Stomach smooth muscle (tissue), 2 donors: ENCODE results near the gene EIF3L.

Experiments
- H3K27ac ChIP-seq: one replicate; pipeline ENCODE4 v1.7.0; 2013; ENCODE audit warnings: mild to moderate bottlenecking, low read length, inconsistent platforms
- H3K27me3 ChIP-seq, 2 donors: one replicate each; pipeline ENCODE4 v1.7.0; 2013; ENCODE audit warnings: low read length in 2 of 2; ENCODE audit not compliant: insufficient read depth in 2 of 2, control insufficient read depth in 1 of 2
- H3K36me3 ChIP-seq, 2 donors: one replicate each; pipeline ENCODE4 v1.7.0; 2013; ENCODE audit warnings: low read length in 2 of 2; ENCODE audit not compliant: control insufficient read depth in 2 of 2, insufficient read depth in 2 of 2
- H3K4me1 ChIP-seq: one replicate; pipeline ENCODE4 v1.7.0; 2013; ENCODE audit warnings: low read length; ENCODE audit not compliant: control insufficient read depth, insufficient read depth
- H3K4me3 ChIP-seq, 2 donors: one replicate each; pipeline ENCODE4 v1.7.0; 2013; ENCODE audit warnings: low read length in 2 of 2
- H3K9ac ChIP-seq, 2 donors: one replicate each; pipeline ENCODE4 v1.7.0; 2013; ENCODE audit warnings: low read length in 2 of 2, mild to moderate bottlenecking in 1 of 2
- H3K9me3 ChIP-seq, 2 donors: one replicate each; pipeline ENCODE4 v1.7.0; 2013; ENCODE audit warnings: low read length in 2 of 2; ENCODE audit not compliant: control insufficient read depth in 2 of 2
- donor health status: healthy.
- donor health status: Pancreatic carcinoma.

EIF3L gene

DNA sequence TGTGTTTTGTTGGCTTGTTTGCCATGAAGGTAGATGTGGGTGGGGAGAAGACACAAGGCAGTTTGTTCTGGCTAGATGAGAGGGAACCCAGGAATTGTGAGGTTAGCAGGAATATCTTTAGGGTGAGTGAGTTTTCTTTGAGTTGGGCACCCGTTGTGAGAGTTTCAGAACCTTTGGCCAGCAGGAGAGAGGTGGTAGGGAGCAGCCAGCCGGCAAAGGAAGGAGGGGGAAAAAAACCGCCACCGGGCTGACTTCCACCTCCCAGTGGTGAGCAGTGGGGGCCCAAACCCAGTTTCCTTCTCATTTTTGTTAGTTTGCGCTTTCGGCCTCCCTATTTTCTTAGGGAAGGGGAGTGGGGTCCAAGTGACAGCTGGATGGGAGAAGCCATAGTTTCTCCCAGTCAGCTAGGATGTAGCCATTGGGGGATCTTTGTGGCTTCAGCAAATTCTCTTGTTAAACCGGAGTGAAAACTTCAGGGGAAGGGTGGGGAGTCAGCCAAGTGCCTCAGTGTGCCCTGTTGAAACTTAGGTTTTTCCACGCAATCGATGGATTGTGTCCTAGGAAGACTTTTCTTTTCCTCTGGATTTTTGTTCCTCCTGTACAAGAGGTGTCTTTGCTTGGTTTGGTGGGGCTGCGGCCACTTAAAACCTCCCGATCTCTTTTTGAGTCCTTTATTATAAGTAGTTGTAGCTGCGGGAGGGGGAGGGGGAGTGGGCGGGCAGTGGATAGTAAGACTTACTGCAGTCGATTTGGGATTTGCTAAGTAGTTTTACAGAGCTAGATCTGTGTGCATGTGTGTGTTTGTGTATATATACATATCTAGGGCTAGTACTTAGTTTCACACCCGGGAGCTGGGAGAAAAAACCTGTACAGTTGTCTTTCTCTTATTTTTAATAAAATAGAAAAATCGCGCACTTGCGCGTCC is 42.5 kb upstream of the EIF3L start:
- Histone ChIP-seq H3K4me3 (peak overlapping the region; percentile 82 to 85), H3K4me1 (peaks cover 50% of the 10 kb centered on the region), H3K9me3 (no peaks in the 10 kb centered on the region), H3K27ac (peak overlapping the region; percentile 90), H3K9ac (peak overlapping the region; percentile 58 to 91), H3K36me3 (no peaks in the 10 kb centered on the region), H3K27me3 (no peaks in the 10 kb centered on the region)

DNA sequence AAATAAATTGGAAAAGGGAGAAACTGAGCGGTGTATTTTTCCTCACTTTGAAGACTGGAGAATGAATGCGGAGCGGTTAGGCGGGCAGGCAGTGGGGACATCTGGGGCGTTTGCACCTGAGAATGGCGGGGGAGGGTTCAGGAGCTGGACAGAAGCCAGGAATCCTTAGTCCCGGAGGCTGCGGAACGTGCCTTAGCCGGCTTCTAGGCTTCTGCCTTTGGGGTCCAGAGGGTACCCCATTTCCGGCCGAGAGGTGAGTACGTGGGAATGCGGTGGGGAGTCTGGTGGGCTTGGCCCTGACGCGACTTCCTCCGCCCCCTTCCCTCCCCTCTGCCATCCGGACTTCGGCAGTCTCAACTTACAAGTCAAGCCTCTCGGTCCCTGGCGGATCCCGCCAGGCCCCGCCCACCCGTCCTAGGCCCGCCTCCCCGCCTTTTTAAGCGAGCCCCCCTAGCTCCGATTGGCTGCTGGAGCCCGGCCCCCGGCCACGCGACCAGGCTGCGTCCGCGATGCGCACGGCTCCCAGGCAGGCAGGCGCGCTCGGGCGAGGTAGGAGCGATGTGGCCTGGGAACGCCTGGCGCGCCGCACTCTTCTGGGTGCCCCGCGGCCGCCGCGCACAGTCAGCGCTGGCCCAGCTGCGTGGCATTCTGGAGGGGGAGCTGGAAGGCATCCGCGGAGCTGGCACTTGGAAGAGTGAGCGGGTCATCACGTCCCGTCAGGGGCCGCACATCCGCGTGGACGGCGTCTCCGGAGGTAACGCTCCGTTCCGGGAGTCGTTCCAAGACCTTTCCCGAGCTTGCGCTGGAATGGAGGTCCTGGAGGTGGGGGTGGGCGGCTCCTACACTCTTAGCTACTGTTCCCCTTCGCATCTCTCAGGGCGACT is 41.6 kb upstream of the EIF3L start, which contains the start of gene GCAT:
Gene GCAT, plus strand, starts transcription at position 525 of the 884 bp plus-strand sequence. Its CDS starts 34 bp downstream, at position 559.
- peak within 1 kb of the TSS; percentile 90 for H3K27ac ChIP-seq
- H3K9me3 ChIP-seq = no peaks in the 10 kb centered on the region
- H3K27me3 ChIP-seq = no peaks in the 10 kb centered on the region
- no peaks in the 10 kb centered on the region for H3K36me3 ChIP-seq
- peaks cover 43% of the 10 kb centered on the region for H3K4me1 ChIP-seq
- peak within 1 kb of the TSS; percentile 69 to 91 for H3K9ac ChIP-seq
- peak within 1 kb of the TSS; percentile 82 to 85 for H3K4me3 ChIP-seq

DNA sequence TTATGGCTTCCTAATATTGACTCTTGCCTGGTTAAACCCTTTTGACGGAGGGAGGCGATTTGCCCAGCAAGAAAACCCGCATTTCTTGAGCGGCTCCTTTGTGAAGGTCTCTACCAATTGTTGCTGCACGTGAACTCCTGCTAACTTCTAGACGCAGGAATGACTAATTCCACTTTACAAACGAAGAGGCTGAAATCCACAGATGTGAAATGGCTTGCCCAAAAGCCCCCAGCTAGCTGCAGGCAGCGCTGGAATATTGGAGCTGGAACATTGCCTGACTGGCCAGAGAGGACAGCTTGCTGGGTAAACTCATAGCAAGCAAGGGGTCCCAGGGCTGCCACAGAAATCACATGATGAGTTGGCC is 40.9 kb upstream of the EIF3L start:
- H3K4me3 ChIP-seq = peak overlapping the region; percentile 61 to 82
- H3K27me3 ChIP-seq = no peaks in the 10 kb centered on the region
- peaks cover 41% of the 10 kb centered on the region for H3K4me1 ChIP-seq
- H3K9me3 ChIP-seq = no peaks in the 10 kb centered on the region
- H3K27ac ChIP-seq = peak overlapping the region; percentile 49
- H3K9ac ChIP-seq = peak overlapping the region; percentile 59 to 69
- H3K36me3 ChIP-seq = no peaks in the 10 kb centered on the region

DNA sequence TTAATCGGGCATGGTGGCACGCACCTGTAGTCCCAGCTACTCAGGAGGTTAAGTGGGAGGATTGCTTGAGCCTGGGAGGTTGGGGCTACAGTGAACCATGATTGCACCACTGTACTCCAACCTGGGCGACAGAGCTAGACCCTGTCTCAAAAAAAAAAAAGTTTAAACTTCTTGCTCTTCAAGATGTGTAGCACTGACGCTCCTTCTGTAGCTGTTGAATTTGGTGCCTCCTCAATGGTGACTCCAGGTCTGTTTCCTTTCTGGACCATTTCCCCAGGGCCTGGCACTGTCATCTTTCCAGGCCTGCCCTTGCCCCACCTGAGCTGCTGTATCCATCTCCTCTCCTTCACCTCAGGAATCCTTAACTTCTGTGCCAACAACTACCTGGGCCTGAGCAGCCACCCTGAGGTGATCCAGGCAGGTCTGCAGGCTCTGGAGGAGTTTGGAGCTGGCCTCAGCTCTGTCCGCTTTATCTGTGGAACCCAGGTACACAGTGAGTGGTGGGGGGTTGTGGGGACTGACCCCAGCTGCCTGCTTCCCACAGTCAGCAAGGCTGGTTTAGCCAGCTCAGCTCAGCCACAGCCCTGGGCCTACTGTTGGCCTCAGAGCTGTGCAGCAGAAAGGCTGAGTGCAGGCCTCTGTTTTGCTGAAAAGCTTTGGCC is 39.4 kb upstream of the EIF3L start:
- H3K27me3 ChIP-seq = no peaks in the 10 kb centered on the region
- peaks cover 32% of the 10 kb centered on the region for H3K4me1 ChIP-seq
- H3K36me3 ChIP-seq = peaks cover under 1 to 4% of the 10 kb centered on the region in 2 donors
- H3K9me3 ChIP-seq = no peaks in the 10 kb centered on the region
- H3K9ac ChIP-seq = no peak overlapping the region
- no peak overlapping the region for H3K4me3 ChIP-seq
- H3K27ac ChIP-seq = no peak overlapping the region

DNA sequence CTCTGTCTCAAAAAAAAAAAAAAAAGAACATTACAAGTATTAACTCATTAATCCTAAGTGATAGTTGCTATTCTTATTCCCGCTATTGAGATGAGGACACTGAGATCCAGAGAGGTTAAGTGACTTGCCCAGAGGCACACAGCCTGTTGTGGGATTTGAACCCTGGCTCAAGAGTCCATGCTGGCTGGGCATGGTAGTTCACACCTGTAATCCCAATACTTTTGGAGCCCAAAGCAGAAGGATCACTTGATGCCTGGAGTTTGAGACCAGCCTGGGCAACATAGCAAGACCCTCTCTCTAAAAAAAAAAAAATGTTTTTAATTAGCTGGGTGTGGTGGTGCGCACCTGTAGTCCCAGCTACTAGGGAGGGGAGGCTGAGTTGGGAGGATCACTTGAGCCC is 37.4 kb upstream of the EIF3L start:
- H3K27me3 ChIP-seq = no peaks in the 10 kb centered on the region
- no peak overlapping the region for H3K9ac ChIP-seq
- peaks cover 14% of the 10 kb centered on the region for H3K4me1 ChIP-seq
- H3K36me3 ChIP-seq = peaks cover 2 to 8% of the 10 kb centered on the region in 2 donors
- H3K27ac ChIP-seq = no peak overlapping the region
- H3K9me3 ChIP-seq = no peaks in the 10 kb centered on the region
- H3K4me3 ChIP-seq = no peak overlapping the region

DNA sequence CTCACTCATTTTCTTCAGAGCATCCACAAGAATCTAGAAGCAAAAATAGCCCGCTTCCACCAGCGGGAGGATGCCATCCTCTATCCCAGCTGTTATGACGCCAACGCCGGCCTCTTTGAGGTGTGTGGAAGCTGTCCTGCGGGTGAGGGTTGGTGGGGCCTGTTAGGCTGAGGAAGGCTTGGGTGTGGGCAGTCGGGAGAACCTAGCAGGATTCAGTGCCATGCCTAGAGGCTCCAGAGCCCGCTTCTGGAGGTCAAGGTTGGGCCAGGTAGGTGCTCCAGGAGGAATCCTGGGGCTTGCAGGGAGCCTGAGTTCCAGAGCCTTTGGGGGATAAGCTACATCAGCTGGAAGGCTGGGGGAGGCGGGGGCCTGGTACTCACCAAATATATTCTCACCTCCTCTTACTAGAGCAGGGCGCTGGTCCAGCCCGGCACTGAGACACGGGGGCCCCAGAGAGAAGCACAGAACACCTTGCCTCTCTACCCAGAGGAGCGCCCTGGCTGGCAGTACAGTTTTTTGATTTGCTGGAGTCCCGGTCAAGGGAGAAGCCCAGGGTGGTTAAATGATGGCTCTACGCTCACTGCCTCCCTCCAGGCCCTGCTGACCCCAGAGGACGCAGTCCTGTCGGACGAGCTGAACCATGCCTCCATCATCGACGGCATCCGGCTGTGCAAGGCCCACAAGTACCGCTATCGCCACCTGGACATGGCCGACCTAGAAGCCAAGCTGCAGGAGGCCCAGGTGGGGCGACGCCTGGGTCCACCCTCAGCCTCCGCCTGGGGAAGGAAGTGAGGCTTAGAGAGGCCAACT is 36.1 kb upstream of the EIF3L start:
- Histone ChIP-seq H3K4me1 (peaks cover 12% of the 10 kb centered on the region), H3K27ac (no peak overlapping the region), H3K36me3 (peaks cover 2 to 8% of the 10 kb centered on the region in 2 donors), H3K9me3 (no peaks in the 10 kb centered on the region), H3K27me3 (no peaks in the 10 kb centered on the region), H3K4me3 (no peak overlapping the region), H3K9ac (no peak overlapping the region)

DNA sequence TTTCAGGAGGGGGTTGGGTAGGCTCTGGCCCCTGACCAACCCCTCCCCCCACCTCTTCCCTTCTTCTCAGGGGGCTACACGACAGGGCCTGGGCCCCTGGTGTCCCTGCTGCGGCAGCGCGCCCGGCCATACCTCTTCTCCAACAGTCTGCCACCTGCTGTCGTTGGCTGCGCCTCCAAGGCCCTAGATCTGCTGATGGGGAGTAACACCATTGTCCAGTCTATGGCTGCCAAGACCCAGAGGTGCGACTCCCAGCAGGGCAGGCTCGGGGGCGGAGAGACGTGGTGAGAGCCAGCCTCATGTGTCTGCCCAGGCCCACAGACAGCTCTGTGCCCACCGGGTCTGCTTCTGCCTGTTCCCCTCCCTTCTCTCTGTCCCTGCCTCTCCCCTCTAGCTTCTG is 33.6 kb upstream of the EIF3L start:
- H3K9ac ChIP-seq = no peak overlapping the region
- peaks cover 2 to 8% of the 10 kb centered on the region in 2 donors for H3K36me3 ChIP-seq
- no peak overlapping the region for H3K4me3 ChIP-seq
- H3K27me3 ChIP-seq = peaks cover 4 to 7% of the 10 kb centered on the region in 2 donors
- no peaks in the 10 kb centered on the region for H3K9me3 ChIP-seq
- peaks cover 16% of the 10 kb centered on the region for H3K4me1 ChIP-seq
- no peak overlapping the region for H3K27ac ChIP-seq

DNA sequence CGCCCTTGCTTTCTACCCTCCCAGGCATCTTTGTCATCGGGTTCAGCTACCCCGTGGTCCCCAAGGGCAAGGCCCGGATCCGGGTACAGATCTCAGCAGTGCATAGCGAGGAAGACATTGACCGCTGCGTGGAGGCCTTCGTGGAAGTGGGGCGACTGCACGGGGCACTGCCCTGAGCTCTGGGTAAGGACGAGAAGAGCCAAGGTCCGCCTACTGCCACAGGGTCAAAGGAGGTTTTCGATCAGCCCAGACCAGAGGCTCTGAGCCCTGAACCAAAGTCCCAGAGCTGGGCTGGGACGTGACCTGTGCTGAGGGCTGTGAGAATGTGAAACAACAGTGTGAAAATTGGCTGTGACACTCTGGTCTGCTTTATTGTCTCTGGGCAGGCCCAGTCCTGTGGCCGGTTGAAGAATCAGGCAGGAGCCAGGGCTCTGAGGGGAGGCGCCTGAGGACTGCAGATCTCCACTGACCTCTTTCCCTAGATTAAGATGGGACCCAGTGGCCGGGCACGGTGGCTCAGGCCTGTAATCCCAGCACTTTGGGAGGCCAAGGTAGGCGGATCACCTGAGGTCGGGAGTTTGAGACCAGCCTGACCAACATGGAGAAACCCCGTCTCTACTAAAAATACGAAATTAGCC is 32.6 kb upstream of the EIF3L start:
- Histone ChIP-seq H3K27ac (no peak overlapping the region), H3K9ac (no peak overlapping the region), H3K36me3 (peaks cover 2 to 8% of the 10 kb centered on the region in 2 donors), H3K4me3 (no peak overlapping the region), H3K9me3 (no peaks in the 10 kb centered on the region), H3K27me3 (peaks cover 4 to 7% of the 10 kb centered on the region in 2 donors), H3K4me1 (peaks cover 16% of the 10 kb centered on the region)

DNA sequence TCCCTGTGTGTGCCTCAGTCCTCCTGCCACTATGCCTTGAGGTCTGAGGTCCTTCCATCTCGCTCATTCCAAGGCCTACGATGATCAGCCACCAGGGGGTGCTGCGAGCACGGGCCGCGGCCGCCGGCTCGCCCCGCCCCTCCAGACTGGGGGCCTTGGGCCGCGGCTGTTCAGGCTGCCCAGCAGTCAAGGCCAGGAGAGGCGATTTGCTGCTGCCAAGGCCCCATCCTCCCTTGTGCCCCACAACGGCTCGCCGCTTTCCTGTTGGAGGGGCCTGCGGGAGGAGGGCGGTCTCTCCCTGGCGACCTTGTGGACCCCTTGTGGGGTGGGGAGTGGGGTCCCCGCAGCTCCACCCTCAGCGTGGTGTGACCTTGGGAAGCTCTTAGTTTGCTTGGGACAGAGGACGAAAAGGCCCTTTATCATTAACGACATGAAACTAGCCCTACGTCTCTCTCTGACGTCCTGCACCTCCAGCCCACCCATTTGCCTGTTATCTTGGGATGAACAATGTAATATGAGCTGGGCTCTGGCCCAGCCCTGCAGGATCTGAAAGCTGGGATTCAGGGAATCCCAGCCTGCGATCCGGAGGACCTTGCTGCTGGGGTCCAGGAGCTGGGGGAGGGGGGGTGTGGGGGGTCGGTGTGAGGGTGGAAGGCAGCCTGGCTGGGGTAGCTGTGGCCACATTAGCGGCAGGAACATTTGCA is 31.4 kb upstream of the EIF3L start:
- Histone ChIP-seq H3K9me3 (no peaks in the 10 kb centered on the region), H3K27me3 (peaks cover 11 to 12% of the 10 kb centered on the region in 2 donors)

More for the DNA sequence above, 31.4 kb upstream of the EIF3L start:
- Histone ChIP-seq H3K36me3 (peaks cover 2 to 8% of the 10 kb centered on the region in 2 donors), H3K9ac (peak overlapping the region; percentile 36 to 63), H3K4me3 (peak overlapping the region; percentile 59 to 60), H3K4me1 (peaks cover 16% of the 10 kb centered on the region), H3K27ac (peak overlapping the region; percentile 41)
